HG03066 (cell line): ENCODE measurements around the gene HDLBP.
"Not testable (repeated sequence)": the region's sequence is repeated elsewhere in the genome, so short reads cannot be mapped to it uniquely, and the experiment has no call there.

Experiments used
- ATAC-seq: cut with Tn5 transposase; IDR thresholded peaks from one replicate; pipeline ENCODE4 v1.9.1; 2021; ENCODE audit warnings: low read depth; ENCODE audit not compliant: unreplicated experiment

The HDLBP gene

GRCh38 chr2:241279828-241280227 lies 35.6 kb downstream of the HDLBP start:
- ATAC-seq: no peak

GRCh38 chr2:241279413-241279812 lies 36.1 kb downstream of the HDLBP start:
- ATAC-seq: no peak

- not testable (repeated sequence) for ATAC-seq
Observed at GRCh38 chr2:241278306-241278705, 37.2 kb downstream of the HDLBP start.

GRCh38 chr2:241275910-241276309 lies 39.6 kb downstream of the HDLBP start:
- ATAC-seq: no peak

GRCh38 chr2:241275504-241275903 lies 40.0 kb downstream of the HDLBP start:
- ATAC-seq: no peak

GRCh38 chr2:241274127-241274526 lies 41.3 kb downstream of the HDLBP start:
- no peak for ATAC-seq

GRCh38 chr2:241273210-241274020 lies 42.1 kb downstream of the HDLBP start:
- no peak for ATAC-seq

GRCh38 chr2:241272303-241273209 lies 42.9 kb downstream of the HDLBP start:
- ATAC-seq: peak; percentile 57

GRCh38 chr2:241271706-241272302 lies 43.7 kb downstream of the HDLBP start:
- ATAC-seq: peak; percentile 48

- ATAC-seq: no peak
Observed at GRCh38 chr2:241270531-241270930, 44.9 kb downstream of the HDLBP start.

- ATAC-seq: no peak
Observed at GRCh38 chr2:241269707-241270520, 45.6 kb downstream of the HDLBP start.

- ATAC-seq: no peak
Observed at GRCh38 chr2:241268716-241269445, 46.6 kb downstream of the HDLBP start.

GRCh38 chr2:241268306-241268705 lies 47.2 kb downstream of the HDLBP start:
- no peak for ATAC-seq

GRCh38 chr2:241267249-241268067 lies 48.0 kb downstream of the HDLBP start:
- no peak for ATAC-seq

GRCh38 chr2:241265506-241265905 lies 50.0 kb downstream of the HDLBP start:
- ATAC-seq: no peak

GRCh38 chr2:241263061-241263460 lies 52.4 kb downstream of the HDLBP start:
- no peak for ATAC-seq

- ATAC-seq: no peak
Observed at GRCh38 chr2:241261628-241262027, 53.8 kb downstream of the HDLBP start.

- ATAC-seq: no peak
Observed at GRCh38 chr2:241260911-241261310, 54.6 kb downstream of the HDLBP start.
